ENCODE data around the gene OR4C6.

The OR4C6 gene

GRCh38 chr11:55661901-55662300 lies at the start of gene OR4C6:
Gene OR4C6, plus strand, starts transcription at chr11:55662201. Its CDS starts 2,966 bp downstream, at chr11:55665167.
- H3K4me1 Mint-ChIP-seq (ENCODE audit: low read depth), result no peaks in the 10 kb centered on the region
- H3K27me3 Mint-ChIP-seq, result no peaks in the 10 kb centered on the region
- no peak within 1 kb of the TSS for H3K27ac Mint-ChIP-seq
- peaks cover 17% of the 10 kb centered on the region for H3K9me3 Mint-ChIP-seq (ENCODE audit: low read depth)
- H3K4me3 Mint-ChIP-seq, result no peak within 1 kb of the TSS
- no peaks in the 10 kb centered on the region for H3K36me3 Mint-ChIP-seq

- Mint-ChIP-seq H3K36me3 (no peaks in the 10 kb centered on the region), H3K4me3 (no peak overlapping the region), H3K27ac (no peak overlapping the region), H3K4me1 (ENCODE audit: low read depth) (no peaks in the 10 kb centered on the region), H3K9me3 (ENCODE audit: low read depth) (peaks cover 17% of the 10 kb centered on the region), H3K27me3 (no peaks in the 10 kb centered on the region)
Measured at GRCh38 chr11:55624531-55624930, 37.5 kb upstream of the OR4C6 start.

GRCh38 chr11:55634813-55635212 lies 27.2 kb upstream of the OR4C6 start, which contains the start of gene OR4P4:
Gene OR4P4, plus strand, starts transcription at chr11:55635113.
- Mint-ChIP-seq H3K27me3 (no peaks in the 10 kb centered on the region), H3K9me3 (ENCODE audit: low read depth) (peaks cover 7% of the 10 kb centered on the region), H3K27ac (no peak within 1 kb of the TSS), H3K4me3 (no peak within 1 kb of the TSS), H3K4me1 (ENCODE audit: low read depth) (no peaks in the 10 kb centered on the region), H3K36me3 (no peaks in the 10 kb centered on the region)

DNA sequence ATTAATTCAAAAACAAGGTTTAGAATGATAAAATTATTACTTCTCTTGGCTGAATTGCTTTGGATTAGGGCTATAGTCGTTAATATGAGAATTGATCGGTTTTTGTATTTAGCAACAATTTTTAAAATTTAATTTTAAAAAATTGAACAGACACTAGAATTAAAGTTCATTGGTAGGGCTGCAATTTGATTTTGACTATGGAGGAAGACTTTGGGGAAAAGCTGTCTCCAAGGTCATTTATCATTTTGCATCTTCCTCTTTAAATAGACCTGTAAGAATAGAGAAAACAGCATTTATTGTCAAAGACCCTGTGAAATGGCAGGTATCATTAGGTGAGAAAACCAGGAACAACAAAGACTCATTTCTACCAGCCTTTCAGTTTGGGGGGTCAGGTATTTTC lies 14.0 kb upstream of the OR4C6 start, which contains the start of gene OR4S2:
TSS of gene OR4S2 (plus strand) at position 301 of the 400 bp plus-strand sequence. CDS start 2,577 bp downstream, outside the sequence.
- Mint-ChIP-seq H3K9me3 (ENCODE audit: low read depth) (peaks cover 19% of the 10 kb centered on the region), H3K27ac (no peak within 1 kb of the TSS), H3K27me3 (no peaks in the 10 kb centered on the region), H3K4me1 (ENCODE audit: low read depth) (no peaks in the 10 kb centered on the region), H3K4me3 (no peak within 1 kb of the TSS), H3K36me3 (no peaks in the 10 kb centered on the region)

DNA sequence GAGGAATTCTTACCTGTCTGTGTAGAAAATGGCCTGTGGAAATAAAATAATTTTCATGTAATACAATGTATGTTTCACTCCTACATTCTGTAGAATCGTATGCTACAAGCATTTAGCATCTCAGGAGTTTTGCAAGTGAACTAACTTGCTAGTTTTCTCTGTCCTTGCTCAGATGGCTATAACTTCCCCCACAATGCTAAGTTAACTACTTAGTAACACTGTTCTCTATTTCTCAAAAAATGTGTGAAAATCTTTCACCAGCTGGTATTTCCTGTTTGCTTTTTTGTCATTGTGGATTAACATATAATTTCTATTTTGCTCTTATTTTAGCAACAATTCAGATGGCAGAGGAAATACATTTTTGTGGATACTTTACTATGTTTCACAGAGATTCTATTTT lies 9.4 kb upstream of the OR4C6 start:
- H3K4me3 Mint-ChIP-seq, result no peak overlapping the region
- no peaks in the 10 kb centered on the region for H3K27me3 Mint-ChIP-seq
- no peaks in the 10 kb centered on the region for H3K4me1 Mint-ChIP-seq (ENCODE audit: low read depth)
- peaks cover 18% of the 10 kb centered on the region for H3K9me3 Mint-ChIP-seq (ENCODE audit: low read depth)
- no peak overlapping the region for H3K27ac Mint-ChIP-seq
- no peaks in the 10 kb centered on the region for H3K36me3 Mint-ChIP-seq

- peaks cover 27% of the 10 kb centered on the region for H3K9me3 Mint-ChIP-seq (ENCODE audit: low read depth)
- no peaks in the 10 kb centered on the region for H3K36me3 Mint-ChIP-seq
- no peaks in the 10 kb centered on the region for H3K27me3 Mint-ChIP-seq
- no peak overlapping the region for H3K27ac Mint-ChIP-seq
- H3K4me3 Mint-ChIP-seq, result no peak overlapping the region
- no peaks in the 10 kb centered on the region for H3K4me1 Mint-ChIP-seq (ENCODE audit: low read depth)
Measured at GRCh38 chr11:55655096-55655495, 6.9 kb upstream of the OR4C6 start.

- no peaks in the 10 kb centered on the region for H3K4me1 Mint-ChIP-seq (ENCODE audit: low read depth)
- no peaks in the 10 kb centered on the region for H3K27me3 Mint-ChIP-seq
- H3K4me3 Mint-ChIP-seq, result no peak overlapping the region
- H3K27ac Mint-ChIP-seq, result no peak overlapping the region
- no peaks in the 10 kb centered on the region for H3K36me3 Mint-ChIP-seq
- H3K9me3 Mint-ChIP-seq (ENCODE audit: low read depth), result peaks cover 27% of the 10 kb centered on the region
Measured at GRCh38 chr11:55658031-55658573, 3.9 kb upstream of the OR4C6 start.

- Mint-ChIP-seq H3K9me3 (ENCODE audit: low read depth) (peaks cover 27% of the 10 kb centered on the region), H3K4me1 (ENCODE audit: low read depth) (no peaks in the 10 kb centered on the region), H3K27me3 (no peaks in the 10 kb centered on the region), H3K36me3 (no peaks in the 10 kb centered on the region), H3K27ac (no peak overlapping the region), H3K4me3 (no peak overlapping the region)
Measured at GRCh38 chr11:55658608-55659007, 3.4 kb upstream of the OR4C6 start.

DNA sequence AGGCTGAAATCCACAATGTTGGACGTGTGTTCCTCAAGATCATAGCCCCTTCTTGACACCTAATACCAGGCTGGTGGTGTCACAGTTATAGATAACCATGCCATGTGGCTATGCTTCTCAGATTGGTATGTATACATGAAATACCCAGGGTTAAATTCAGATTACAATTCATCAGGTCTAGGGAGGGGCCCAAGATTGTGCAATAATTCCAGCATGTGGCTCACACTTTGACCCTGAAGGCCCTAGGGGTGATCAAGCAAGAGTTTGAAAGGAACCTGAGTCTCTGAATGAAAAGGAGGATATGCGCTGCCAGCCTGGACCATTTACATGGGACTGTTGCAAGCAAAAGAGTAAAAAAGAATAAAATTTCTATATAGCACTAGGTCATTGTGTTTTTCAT lies 7.4 kb downstream of the OR4C6 start:
- H3K27me3 Mint-ChIP-seq, result no peaks in the 10 kb centered on the region
- no peak overlapping the region for H3K27ac Mint-ChIP-seq
- H3K36me3 Mint-ChIP-seq, result no peaks in the 10 kb centered on the region
- H3K4me1 Mint-ChIP-seq (ENCODE audit: low read depth), result no peaks in the 10 kb centered on the region
- no peaks in the 10 kb centered on the region for H3K9me3 Mint-ChIP-seq (ENCODE audit: low read depth)
- H3K4me3 Mint-ChIP-seq, result no peak overlapping the region

GRCh38 chr11:55673860-55674259 lies 11.9 kb downstream of the OR4C6 start:
- Mint-ChIP-seq H3K4me3 (no peak overlapping the region), H3K27me3 (no peaks in the 10 kb centered on the region), H3K36me3 (no peaks in the 10 kb centered on the region), H3K9me3 (ENCODE audit: low read depth) (peaks cover 9% of the 10 kb centered on the region), H3K4me1 (ENCODE audit: low read depth) (no peaks in the 10 kb centered on the region), H3K27ac (no peak overlapping the region)

GRCh38 chr11:55697817-55698216 lies 35.8 kb downstream of the OR4C6 start:
- no peak overlapping the region for H3K27ac Mint-ChIP-seq
- no peaks in the 10 kb centered on the region for H3K4me1 Mint-ChIP-seq (ENCODE audit: low read depth)
- no peaks in the 10 kb centered on the region for H3K27me3 Mint-ChIP-seq
- peaks cover 4% of the 10 kb centered on the region for H3K9me3 Mint-ChIP-seq (ENCODE audit: low read depth)
- H3K36me3 Mint-ChIP-seq, result no peaks in the 10 kb centered on the region
- no peak overlapping the region for H3K4me3 Mint-ChIP-seq

DNA sequence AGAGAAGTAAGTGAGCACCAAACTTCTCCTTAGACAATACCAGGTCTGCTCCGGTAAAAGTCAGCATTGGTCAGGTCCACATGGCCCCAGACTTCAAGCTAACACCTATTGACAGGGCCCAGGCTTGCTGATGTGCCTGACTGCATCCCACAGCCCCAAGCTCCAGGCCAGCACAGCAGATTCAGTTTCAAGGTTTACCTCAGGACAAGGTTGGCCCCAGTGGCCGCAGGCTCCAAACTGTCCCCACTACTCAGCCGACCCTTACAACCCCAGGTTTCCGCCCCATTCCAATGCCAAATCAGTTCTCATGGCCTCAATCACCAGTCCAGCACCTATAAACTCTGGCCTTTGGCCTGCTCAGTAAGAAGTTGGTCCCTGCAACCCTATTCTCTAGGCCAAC lies 39.4 kb downstream of the OR4C6 start:
- peaks cover 13% of the 10 kb centered on the region for H3K9me3 Mint-ChIP-seq (ENCODE audit: low read depth)
- H3K36me3 Mint-ChIP-seq, result no peaks in the 10 kb centered on the region
- H3K4me1 Mint-ChIP-seq (ENCODE audit: low read depth), result no peaks in the 10 kb centered on the region
- no peak overlapping the region for H3K4me3 Mint-ChIP-seq
- H3K27me3 Mint-ChIP-seq, result no peaks in the 10 kb centered on the region
- H3K27ac Mint-ChIP-seq, result no peak overlapping the region

DNA sequence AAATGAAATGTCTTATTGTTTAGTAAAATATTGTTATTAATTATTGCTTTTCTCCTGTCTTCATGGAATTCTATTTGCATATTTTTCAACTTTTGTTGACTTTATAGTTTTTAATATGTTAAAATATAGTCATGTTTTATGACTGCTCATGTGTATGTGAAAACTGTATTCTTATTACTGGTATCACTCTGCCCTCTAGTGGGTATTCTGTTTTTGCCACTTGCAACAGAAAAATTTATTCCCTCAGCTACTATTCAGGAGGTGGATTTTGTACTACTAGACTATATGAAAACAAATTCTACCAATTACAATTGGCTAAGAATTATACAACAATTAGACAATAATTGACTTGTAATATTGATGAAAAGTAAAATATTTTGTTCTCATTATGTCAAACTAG lies 45.0 kb downstream of the OR4C6 start:
- H3K27ac Mint-ChIP-seq, result no peak overlapping the region
- H3K27me3 Mint-ChIP-seq, result no peaks in the 10 kb centered on the region
- peaks cover 21% of the 10 kb centered on the region for H3K9me3 Mint-ChIP-seq (ENCODE audit: low read depth)
- H3K4me3 Mint-ChIP-seq, result no peak overlapping the region
- H3K36me3 Mint-ChIP-seq, result no peaks in the 10 kb centered on the region
- H3K4me1 Mint-ChIP-seq (ENCODE audit: low read depth), result no peaks in the 10 kb centered on the region

DNA sequence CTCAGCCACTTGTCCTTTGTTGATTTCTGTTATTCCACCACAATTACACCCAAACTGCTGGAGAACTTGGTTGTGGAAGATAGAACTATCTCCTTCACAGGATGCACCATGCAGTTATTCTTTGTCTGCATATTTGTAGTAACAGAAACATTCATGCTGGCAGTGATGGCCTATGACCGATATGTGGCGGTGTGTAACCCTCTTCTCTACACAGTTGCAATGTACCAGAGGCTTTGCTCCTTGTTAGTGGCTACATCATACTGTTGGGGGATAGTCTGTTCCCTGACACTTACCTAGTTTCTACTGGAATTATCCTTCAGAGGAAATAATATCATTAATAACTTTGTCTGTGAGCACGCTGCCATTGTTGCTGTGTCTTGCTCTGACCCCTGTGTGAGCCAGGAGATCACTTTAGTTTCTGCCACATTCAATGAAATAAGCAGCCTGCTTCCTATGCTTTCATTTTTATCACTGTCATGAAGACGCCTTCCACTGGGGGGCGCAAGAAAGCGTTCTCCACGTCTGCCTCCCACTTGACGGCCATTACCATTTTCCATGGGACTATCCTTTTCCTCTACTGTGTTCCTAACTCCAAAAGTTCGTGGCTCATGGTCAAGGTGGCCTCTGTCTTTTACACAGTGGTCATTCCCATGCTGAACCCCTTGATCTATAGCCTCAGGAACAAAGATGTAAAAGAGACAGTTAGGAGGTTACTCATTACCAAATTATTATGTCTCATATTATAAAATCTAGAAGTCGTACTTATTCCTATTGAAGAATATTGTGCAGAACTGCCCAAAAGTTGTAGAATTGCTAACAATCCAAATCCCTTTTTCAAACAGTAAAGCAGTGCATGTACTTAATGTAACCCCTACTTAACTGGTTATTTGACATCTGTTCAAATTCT lies 53.2 kb downstream of the OR4C6 start:
- H3K4me3 Mint-ChIP-seq, result no peak overlapping the region
- H3K4me1 Mint-ChIP-seq (ENCODE audit: low read depth), result no peaks in the 10 kb centered on the region
- no peaks in the 10 kb centered on the region for H3K27me3 Mint-ChIP-seq
- no peaks in the 10 kb centered on the region for H3K36me3 Mint-ChIP-seq
- no peak overlapping the region for H3K27ac Mint-ChIP-seq
- H3K9me3 Mint-ChIP-seq (ENCODE audit: low read depth), result peaks cover 6% of the 10 kb centered on the region
